HG03135 (cell line): ENCODE data around the gene FKBP14.
A peak's percentile ranks its signal among the peaks of the same experiment; 100 is the strongest.
"Not testable (repeated sequence)": the region's sequence is repeated elsewhere in the genome, so short reads cannot be mapped to it uniquely, and the experiment has no call there.

Experiments used
- ATAC-seq: cut with Tn5 transposase; IDR thresholded peaks from one replicate; pipeline ENCODE4 v1.9.1; 2021; ENCODE audit warnings: mild to moderate bottlenecking, moderate library complexity; ENCODE audit not compliant: unreplicated experiment

FKBP14 gene, protein sequence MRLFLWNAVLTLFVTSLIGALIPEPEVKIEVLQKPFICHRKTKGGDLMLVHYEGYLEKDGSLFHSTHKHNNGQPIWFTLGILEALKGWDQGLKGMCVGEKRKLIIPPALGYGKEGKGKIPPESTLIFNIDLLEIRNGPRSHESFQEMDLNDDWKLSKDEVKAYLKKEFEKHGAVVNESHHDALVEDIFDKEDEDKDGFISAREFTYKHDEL

DNA sequence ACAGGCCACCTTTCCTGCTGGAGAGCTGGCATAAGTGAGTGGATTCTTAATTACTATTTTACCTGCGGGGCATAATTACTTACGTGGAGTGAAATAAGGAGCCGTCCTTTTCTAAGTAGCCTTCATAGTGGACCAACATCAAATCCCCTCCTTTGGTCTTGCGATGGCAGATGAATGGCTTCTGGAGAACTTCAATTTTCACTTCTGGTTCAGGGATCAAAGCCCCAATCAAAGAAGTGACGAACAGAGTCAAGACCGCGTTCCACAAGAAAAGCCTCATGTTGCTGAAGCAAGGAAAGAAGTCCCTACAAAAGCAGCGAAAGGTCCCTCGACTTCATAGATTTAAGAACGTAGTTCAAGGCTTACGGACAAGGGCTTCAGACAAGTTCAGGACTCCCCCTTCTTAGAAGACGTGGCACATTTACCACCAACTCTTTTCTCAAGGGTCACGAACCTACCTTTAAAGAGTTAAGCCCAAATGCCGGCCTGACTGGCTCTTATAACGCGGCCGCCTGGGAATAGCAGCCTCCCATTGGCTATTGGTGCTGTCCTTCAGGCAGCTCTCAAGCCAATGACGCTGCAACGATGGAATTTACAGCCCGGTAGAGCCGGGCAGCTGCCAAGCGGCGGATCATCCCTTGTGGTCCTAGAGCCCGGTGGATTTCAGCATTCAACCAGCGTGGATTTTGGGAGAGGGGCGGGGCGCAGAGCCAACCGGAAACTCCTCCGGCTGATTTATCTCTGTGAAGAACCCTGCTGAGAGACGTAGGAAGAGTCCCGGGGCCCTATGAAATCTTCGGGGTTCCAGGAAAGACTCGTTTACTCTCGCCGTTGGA, at the start of gene FKBP14:
Gene FKBP14 (minus strand): TSS at position 474 of the 836 bp plus-strand sequence. CDS start 194 bp downstream, at position 280.
- ATAC-seq, result peak; percentile 76

GRCh38 chr7:30074422-30075030, 48.0 kb upstream of the FKBP14 start:
- ATAC-seq, result no peak

- ATAC-seq, result no peak
These were observed 46.2 kb upstream of the FKBP14 start for GRCh38 chr7:30072735-30073134.

DNA sequence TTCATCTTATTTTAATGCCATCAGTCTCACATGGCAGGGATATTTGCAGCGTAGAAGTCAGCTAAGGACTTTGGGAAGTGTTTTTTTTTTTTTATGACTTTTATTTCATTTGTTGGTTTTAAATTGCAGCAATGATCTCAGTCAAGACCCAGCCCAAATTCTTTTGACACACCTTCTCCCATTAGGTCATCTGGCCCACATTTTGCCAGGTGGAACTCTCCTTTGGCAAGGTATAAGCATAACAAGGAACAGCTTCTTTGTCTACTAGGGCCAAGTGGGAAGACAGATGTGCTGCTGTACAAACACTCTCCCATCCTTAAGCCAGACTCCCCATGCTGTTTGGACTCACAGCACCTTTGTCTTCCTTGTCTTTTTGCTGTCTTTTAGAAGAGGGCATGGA, 43.5 kb upstream of the FKBP14 start:
- no peak for ATAC-seq

DNA sequence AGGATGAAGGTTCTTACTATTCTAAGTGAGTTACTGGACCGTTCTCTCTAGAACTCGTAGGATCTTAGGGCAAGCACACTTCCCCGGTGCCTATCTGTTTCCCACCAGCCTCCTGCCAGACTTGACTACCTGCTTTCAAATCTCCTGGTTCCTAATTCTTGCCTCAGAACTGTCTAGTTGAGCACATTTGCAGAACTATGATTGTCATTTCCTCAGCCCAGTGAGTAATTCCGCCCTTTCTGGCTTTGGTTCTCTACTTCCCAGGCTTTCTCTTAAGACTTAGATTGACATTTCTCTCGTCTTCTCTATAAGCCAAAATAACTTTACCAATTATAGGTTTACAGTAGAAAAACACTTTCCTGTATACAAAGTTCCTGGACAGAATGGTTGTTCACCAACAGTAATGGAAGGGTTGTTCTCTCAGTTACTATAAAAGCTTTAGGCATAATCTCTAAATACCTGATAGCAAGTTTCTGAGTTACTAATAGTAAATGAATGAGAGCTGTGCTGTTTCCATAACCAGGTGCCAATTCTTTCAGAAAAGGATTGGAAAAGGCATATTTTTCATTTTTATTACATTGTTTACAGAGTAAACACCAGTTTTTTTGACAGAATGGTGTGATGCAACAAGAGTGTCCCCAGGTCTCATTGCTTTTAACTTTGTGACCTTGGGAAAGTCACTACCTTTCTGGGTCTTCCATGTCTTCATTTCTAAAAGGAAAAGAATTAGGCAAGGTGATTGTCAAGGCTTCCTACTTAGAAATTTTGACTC, 42.8 kb upstream of the FKBP14 start:
- no peak for ATAC-seq

DNA sequence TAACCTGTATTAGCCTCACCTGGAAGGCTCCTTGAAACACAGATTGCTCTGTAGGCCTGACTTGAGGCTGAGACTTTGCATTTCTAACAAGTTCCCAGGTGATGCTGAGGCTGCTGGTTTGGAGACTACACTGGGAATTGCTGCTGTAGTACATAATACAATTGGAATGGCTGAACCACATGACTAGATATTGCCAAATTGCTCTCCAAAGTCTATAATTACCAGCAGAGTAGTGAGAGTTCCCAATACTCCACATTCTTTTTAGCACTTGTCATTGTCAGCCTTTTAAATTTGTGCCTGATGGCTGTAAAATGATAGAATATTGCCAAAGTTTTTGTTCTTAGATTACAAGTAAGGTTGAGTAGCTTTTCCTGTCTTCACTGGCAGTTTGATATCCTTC, 41.6 kb upstream of the FKBP14 start:
- no peak for ATAC-seq

GRCh38 chr7:30066687-30067086, 40.2 kb upstream of the FKBP14 start:
- no peak for ATAC-seq

DNA sequence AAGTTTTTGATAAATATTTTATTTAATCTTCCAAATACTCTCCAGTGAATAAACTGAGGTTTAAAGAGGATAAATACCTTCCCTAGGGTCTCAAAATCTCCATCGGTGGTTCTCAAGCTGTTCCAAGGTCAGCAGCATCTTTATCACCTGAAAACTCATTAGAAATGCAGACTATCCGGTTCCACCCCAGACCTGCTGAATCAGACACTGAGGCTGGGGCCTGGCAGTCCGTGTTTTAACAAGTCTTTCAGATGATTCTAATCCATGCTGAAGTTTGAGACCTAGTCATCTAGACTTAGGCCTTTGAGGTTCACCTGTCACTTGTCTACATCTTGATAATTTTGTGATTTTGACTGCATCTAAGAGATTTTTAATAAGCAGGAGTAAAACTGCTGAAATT, 39.2 kb upstream of the FKBP14 start:
- no peak for ATAC-seq

GRCh38 chr7:30062587-30062986, 36.1 kb upstream of the FKBP14 start:
- ATAC-seq, result no peak

DNA sequence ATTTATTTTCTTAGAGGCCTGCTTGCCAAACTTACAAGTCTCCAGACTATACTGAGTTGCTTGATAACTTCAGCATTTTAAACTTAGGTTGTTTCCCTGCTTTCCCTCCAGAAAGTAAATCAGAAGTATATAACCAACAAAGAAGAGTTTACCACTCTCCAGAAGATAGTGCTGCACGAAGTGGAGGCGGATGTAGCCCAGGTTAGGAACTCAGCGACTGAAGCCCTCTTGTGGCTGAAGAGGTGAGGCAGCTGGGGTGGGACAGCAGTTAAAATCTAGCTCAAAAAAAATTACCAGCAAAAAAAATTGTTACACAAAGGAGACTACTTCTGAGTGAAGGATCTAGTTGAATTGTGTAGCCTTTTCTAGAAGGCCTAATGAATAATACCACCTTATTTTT, 35.3 kb upstream of the FKBP14 start:
- not testable (repeated sequence) for ATAC-seq

DNA sequence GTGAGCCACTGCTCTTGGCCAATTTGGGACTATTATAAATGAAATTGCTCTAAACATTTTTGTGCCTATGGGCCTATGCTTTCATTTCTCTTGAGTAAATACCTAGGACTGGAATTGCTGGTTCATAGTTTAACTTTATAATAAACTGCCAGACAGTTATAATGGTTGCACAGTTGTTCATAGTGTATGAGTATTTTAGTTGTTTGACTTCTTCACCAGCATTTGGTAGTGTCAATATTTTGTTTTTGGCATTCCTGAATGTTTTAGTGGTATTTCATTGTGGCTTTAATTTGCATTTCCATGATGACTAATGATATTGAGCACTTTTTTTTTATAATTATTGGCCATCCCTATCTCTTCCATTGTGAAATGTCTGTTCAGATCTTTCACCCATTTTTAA, 31.2 kb upstream of the FKBP14 start:
- ATAC-seq, result no peak

GRCh38 chr7:30053068-30053467, 26.6 kb upstream of the FKBP14 start:
- ATAC-seq, result no peak

GRCh38 chr7:30049173-30049572, 22.7 kb upstream of the FKBP14 start:
- ATAC-seq, result no peak

- no peak for ATAC-seq
These were observed 22.1 kb upstream of the FKBP14 start for GRCh38 chr7:30048582-30048981.

DNA sequence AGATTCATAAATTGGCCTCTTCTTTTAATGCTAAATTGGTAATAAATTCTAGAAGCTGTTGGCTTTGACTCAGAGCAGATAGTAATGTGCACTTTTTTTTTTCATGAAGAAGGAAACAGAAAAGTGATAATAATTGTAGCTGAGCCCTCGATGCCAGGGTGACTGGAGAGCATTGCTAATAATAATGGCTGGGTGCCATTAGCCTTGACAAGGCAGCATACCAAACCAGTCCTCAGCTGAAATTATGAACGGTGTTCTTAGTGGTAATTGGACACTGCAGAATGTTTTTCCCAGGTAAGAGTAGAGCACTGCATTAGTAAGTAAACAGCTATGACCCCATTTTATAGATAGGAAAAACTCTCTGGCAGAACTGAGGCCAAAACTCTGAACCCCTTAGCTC, 20.6 kb upstream of the FKBP14 start:
- no peak for ATAC-seq

- no peak for ATAC-seq
These were observed 19.7 kb upstream of the FKBP14 start for GRCh38 chr7:30046127-30046770.

GRCh38 chr7:30041526-30042269, 15.2 kb upstream of the FKBP14 start:
- ATAC-seq, result no peak

- no peak for ATAC-seq
These were observed 14.4 kb upstream of the FKBP14 start for GRCh38 chr7:30040938-30041337.

DNA sequence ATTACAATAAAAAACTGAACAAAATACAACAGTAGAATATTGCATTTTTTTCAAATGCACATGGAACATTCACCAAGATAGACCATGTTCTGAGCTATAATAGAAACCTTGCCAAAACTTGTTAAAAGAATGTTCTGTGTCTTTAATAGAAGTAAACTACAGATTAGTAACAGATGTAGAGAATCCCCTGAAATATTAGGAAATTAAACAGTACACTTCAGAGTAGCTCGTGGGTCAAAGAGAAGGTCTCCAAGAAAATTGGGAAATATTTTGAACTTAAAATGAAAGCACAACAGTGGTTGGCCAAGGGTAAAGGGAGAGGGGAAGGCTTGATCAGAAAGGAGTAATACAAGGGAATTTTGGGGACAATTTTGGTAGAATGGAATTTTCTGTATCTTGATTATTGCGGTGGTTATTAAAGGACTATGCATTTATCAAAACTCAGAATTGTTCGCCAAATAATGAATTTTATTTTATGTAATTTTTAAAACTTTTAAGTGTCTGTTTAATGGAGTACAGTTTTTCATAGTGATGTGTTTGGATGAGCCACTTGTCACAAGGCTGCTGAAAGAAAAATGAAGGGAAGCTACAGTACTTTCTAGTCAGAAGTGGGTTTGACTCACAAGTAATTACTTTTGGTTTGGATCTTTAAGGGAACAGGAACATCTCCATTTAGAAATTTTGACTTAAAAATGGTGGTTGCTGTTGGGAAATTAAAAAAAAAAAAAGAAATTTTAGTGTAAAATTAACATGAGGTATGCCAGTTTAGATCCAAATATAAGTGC, 11.9 kb upstream of the FKBP14 start:
- ATAC-seq, result no peak
